Activated CD4-positive, alpha-beta T cell treated with anti-CD3 and anti-CD28 coated beads, Interleukin-10, Interleukin-2, amounts not matched to agents 100 ng/mL and 50 ng/mL, durations not matched to agents 16 hours and 8 hours (primary cell): Measurements from ENCODE around the gene HEMGN.
"Not testable (repeated sequence)": the region's sequence is repeated elsewhere in the genome, so short reads cannot be mapped to it uniquely, and the experiment has no call there.

Experiments used
- DNase-seq: peaks from one replicate; pipeline ENCODE4 v3.0.0-alpha.2; 2020

The HEMGN gene

DNA sequence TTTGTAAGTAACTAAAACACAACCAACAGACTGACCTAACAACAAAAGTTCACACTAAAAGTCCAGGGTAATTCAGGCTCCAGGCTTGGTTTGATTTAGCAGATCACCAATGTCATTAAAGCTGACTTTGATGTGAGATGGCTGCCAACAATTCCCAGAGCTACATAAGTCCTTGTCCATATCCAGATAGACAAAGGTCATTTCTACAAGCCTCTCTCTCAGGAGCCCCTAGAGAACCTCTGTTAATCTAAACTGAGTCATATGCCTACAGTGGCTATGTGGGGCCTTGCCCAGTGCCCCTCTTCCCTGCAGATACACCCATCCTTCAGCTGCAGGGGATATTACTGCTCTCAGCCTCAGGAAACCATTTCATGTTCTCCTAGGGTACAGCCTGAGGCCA is 26.9 kb upstream of the HEMGN start:
- no peak for DNase-seq

DNA sequence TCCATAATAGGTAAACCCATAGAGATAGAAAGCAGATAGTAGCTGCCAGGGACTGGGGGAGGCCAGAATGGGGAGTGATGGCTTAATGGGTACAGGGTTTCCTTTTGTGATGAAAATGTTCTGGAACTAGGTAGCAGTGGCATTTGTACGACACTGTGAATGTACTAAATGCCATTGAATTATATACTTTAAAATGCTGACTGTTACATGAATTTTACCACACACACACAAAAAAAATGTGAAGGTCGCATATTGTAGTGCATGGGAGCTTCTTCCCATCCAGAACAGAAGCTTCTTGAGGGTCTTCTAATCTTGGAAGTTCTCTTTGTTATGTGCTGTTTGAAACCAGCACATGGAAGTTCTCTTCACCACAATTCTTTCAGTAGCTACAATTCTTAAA is 25.3 kb upstream of the HEMGN start:
- no peak for DNase-seq

- DNase-seq: no peak
Observed at GRCh38 chr9:97962575-97962974, 24.6 kb upstream of the HEMGN start.

DNA sequence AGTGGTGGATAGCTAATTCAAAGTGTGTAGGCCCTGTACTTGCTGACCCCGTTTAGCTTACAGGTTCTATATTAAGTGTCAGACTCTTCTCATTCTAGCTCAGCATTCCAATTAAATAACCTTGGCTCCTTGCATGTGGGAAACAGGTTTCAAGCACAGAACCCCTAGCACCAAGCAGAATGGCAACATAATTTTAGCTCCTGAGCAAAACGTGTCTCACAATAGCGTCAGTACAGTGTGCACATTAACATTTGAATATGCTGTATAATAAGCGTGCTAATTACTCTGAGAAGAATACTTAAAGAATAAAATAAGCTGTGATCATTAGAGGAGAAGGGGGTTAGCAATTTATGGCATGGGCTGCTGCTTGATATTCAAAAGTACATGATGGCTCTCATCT is 24.2 kb upstream of the HEMGN start:
- no peak for DNase-seq

DNA sequence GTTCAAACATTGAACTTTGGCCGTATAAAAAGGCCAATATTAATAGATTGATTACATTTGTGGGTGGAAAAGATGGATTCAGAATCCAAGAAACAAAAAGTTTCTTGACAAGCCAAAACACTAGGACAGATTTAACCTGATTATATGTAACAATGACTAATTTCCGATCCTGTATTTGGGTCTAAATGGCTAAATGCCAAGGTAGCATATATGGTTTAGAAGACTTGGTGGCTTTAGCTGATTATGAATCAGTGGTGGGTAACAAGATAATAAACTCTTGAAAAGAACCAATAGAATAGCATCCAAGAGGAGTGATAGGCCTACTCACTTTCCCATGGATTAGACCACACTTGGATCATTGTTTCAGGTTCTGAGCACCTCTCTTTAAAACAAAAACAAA is 23.4 kb upstream of the HEMGN start:
- DNase-seq: no peak

- DNase-seq: not testable (repeated sequence)
Observed at GRCh38 chr9:97960678-97961328, 22.8 kb upstream of the HEMGN start.

- no peak for DNase-seq
Observed at GRCh38 chr9:97959585-97959984, 21.6 kb upstream of the HEMGN start.

GRCh38 chr9:97958812-97959511 is 21.0 kb upstream of the HEMGN start:
- no peak for DNase-seq

DNA sequence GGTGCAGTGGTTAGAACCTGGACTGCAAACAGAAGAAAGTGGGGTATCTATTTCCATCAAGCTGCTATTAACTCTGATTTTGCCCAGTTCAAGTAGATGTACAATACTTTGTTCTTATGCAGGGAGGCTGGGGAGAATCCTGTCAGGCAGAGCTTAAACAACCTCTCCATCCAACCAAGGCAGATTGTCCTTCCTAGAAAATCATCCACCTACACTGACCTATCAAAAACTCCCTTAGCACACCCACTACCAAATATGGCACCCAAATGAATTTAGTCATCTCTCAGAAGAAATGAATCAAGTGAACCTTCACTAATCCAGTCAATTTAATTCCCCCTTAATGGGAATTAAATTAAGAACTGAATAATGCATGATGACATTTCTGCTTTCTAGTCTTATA is 18.4 kb upstream of the HEMGN start:
- DNase-seq: no peak

DNA sequence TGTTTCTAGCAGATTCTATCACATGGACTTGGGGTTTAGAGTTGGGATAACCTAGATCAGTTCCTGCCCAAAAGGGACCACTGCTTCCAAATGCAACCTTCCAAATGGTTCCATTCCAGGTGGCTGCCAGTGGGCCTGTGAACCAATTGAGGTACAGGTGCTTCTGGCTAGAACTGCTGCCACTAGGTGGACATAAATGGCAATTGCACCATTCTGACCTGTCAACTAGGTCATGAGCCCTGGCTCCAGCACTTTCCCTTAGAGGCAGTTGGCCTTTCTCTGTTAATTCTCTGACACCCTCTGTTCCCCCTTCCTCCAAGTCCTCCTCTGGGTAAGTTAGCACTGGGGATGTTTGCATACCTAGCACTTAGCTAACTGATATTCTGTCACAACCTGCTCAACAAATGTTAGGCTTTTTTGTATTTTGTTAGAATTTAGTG is 16.6 kb upstream of the HEMGN start:
- DNase-seq: peak; percentile 66

DNA sequence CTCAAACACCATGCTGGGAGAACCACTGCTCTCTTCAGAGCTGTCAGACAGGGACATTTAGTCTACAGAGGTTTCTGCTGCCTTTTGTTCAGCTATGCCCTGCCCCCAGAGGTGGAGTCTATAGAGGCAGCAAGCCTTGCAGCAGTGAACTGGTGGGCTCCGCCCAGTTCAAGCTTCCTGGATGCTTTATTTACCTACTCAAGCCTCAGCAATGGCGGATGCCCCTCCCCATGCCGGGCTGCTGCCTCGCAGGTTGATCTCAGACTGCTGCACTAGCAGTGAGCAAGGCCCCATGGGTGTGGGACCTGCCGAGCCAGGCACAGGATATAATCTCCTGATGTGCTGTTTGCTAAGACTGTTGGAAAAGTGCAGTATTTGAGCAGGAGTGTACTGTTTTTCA is 12.9 kb upstream of the HEMGN start:
- not testable (repeated sequence) for DNase-seq

- not testable (repeated sequence) for DNase-seq
Observed at GRCh38 chr9:97947094-97947493, 9.1 kb upstream of the HEMGN start.

DNA sequence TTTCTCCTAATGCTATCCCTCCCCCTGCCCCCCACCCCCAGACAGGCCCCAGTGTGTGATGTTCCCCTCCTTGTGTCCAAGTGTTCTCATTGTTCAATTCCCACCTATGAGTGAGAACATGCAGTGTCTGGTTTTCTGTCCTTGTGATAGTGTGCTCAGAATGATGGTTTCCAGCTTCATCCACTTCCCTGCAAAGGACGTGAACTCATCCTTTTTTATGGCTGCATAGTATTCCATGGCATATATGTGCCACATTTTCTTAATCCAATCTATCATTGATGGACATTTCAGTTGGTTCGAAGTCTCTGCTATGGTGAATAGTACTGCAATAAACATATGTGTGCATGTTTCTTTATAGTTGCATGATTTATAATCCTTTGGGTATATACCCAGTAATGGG is 7.5 kb upstream of the HEMGN start:
- DNase-seq: not testable (repeated sequence)

GRCh38 chr9:97944612-97945011 is 6.6 kb upstream of the HEMGN start:
- DNase-seq: no peak

- no peak for DNase-seq
Observed at GRCh38 chr9:97943308-97943855, 5.4 kb upstream of the HEMGN start.

GRCh38 chr9:97941323-97941722 is 3.4 kb upstream of the HEMGN start:
- DNase-seq: no peak

- DNase-seq: no peak
Observed at GRCh38 chr9:97940741-97941140, 2.8 kb upstream of the HEMGN start.

DNA sequence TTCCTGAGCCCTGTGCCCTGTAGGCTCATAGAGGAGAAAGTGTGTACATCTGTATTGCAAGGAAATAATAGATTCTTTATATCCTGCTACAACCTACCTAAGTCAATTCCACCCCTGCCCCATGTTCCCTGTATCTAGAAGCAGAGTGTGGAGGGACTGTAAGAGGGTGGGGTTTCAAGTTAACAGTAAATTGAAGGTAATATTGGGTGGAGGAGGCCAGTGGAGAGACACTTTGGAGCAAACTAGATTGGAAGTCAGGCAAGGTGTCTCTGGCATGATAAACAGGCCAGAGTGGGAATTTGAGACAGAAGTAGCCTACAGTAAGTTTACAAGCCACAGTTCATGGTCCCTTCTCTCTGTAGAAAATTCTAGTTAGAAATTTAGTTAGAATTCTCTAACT is 2.3 kb upstream of the HEMGN start:
- no peak for DNase-seq

GRCh38 chr9:97936998-97937397 is 974 bp downstream of the HEMGN start:
- no peak for DNase-seq

DNA sequence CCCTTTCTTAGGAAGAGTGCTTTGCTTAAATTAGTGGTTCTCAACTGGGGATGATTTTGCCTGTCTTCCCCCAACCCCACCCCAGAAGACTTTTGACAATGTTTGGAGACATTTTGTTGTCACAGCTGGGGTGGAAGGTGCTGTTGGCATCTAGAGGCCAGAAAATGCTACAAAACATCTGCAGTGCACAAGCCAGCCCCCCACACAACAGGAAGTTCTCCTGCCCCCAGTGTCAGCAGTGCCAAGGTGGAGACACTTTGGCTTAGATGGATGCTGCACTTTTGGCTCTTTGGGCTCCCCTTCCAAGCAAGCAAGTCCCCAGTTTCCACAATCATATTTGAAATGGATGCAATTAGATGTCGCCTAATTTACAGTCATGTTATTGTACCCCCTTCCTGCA is 2.7 kb downstream of the HEMGN start:
- no peak for DNase-seq

- DNase-seq: no peak
Observed at GRCh38 chr9:97934321-97935115, 3.5 kb downstream of the HEMGN start.

GRCh38 chr9:97933297-97933998 is 4.5 kb downstream of the HEMGN start:
- DNase-seq: no peak

GRCh38 chr9:97930972-97931371 is 7.0 kb downstream of the HEMGN start:
- peak; percentile 32 for DNase-seq
